ENCODE measurements around the gene TCP11X2.
A peak's percentile ranks its signal among the peaks of the same experiment; 100 is the strongest.
"Not testable (repeated sequence)": the region's sequence is repeated elsewhere in the genome, so short reads cannot be mapped to it uniquely, and the experiment has no call there.

Gene TCP11X2

DNA sequence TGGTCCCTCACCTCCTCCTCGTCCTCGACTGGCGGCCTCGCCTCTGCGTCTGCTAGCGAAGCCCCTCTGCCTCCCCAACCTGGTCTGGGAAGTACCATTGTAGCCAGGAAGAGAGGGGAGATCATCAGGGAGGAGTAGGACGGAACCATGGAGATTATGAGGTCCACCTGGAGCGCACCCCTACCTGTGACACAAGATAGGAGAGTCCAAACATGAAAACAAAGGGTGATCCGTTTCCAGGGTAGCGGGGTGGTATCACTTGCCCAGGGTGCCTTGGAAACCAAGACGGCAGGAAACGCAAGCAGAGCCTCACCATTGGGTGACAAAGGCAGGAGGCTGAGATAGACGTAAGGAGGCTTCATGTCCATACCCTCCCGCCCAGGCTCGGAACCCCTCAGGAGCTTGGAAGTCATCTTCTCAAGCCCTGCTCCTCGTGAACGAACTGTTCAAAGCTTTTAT, at the start of gene TCP11X2:
Gene TCP11X2, minus strand, starts transcription at position 51 of the 459 bp plus-strand sequence.
- not testable (repeated sequence) for DNase-seq

DNA sequence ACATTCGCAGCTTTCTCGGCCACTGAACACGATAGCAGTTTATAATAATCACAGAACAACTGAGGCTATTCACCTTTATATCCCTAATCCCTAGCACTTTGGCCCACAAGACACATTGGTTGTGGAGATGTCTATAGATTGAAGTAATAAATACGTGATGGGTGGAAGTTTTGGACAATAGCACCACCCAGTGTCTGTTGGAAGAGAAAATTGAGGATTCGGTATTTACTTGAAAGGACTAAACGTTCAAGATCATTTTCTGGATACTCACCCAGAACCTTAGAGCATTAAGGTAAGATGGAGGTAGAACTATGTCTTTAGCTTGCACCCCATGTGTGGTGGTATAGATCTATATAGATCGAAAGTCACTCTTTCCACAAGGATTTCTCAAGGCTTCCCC, 45.7 kb upstream of the TCP11X2 start:
- no peak for DNase-seq

DNA sequence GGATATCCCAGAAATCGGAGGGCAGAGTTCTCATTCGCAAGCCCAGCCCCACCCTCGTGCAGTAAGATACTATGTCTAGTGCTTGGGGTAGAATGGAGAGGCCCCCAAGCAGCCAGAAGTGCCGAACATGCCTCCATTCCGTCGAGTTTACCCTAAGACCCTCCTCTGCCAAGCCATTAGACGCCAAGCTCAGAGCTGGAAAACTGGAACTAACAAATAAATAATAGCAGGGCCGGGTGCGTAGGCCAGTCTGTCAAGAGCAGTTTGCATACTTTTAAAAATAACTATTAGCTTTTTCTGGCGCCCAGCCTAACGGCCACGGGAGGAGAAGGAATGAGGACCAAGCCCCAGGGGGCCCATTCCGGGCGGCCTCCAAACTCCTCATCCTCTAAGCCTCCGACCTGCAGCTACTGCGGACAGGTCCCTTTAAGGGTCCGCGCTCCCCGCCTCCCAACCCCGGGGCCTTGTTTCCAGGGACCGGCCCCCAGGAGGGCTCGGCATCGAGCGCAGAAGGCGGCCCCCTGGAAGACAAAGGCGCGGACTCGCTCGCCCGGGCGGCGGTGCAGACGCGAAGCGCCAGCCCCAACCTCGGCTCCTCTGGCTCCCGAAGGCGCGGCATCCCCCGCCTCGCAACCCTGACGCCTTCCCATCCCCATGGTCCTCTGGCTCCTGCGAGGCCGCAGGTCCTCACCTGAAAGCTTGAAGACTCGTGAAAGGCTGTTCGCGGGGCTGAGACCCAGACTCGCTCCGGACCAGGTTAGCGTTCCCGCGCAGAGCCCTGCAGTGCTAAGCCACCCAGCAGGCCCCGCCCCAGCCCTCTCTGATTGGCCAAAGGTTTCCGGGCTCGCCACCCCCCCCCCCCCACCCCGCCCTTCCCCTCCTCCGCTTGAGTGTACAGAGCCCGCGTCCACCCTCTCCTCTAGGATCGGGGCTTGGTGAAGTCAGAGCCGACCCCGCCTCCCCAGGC, 44.6 kb upstream of the TCP11X2 start, which contains the start of gene TMSB15A:
Gene TMSB15A, minus strand, starts transcription at position 765 of the 967 bp plus-strand sequence.
- peak; percentile 10 for DNase-seq

DNA sequence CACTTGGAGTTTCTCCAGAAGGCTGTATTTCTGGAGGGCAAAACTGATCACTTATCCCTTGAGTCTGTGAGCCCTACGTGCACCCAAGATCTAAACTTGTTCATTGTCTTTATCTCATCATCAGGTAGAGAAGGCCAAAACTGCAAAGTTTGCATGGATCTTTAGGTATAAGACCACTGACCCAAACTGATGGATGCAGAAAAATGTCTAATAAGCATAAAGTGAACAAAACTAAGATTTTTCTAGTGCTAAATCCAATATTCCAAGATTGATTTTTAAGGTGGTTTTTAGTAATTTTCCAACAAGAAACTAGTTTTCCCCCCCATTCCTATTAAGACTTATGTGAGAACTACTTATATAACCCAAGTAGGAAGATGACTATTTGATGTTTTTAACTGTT, 42.9 kb upstream of the TCP11X2 start:
- no peak for DNase-seq

DNA sequence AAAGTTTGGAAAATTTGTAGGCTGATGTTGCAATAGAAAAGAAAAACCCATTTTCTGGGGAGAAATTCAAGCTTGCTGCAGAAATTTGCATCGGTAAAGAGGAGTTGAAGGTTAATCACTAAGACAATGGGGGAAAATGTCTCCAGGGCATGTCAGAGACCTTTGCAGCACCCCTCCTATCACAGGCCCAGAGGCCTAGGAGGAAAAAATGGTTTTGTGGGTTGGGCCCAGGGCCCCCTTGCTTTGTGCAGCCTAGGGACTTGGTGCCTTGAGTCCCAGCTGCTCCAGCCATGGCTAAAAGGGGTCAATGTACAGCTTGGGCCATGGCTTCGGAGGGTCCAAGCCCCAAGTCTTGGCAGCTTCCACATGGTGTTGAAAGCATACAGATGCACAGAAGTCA, 27.1 kb upstream of the TCP11X2 start:
- no peak for DNase-seq

DNA sequence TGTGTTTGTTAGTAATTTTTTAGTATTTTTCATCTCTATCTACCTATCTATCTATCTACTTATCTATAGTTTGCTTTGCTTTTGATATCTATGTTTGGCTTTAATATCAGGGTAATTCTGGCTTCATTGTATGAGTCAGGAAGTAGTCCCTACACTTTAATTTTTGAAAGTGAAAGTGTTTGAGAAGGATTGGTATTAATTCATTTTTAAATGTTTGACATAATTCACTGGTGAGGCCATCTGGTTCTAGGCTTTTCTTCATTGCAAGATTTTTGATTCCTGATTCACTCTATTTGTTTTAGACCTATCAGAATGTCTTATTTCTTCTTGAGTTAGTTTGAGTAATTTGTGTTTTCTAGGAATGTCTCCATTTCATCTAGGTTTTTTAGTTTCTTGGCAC, 20.2 kb upstream of the TCP11X2 start:
- no peak for DNase-seq

DNA sequence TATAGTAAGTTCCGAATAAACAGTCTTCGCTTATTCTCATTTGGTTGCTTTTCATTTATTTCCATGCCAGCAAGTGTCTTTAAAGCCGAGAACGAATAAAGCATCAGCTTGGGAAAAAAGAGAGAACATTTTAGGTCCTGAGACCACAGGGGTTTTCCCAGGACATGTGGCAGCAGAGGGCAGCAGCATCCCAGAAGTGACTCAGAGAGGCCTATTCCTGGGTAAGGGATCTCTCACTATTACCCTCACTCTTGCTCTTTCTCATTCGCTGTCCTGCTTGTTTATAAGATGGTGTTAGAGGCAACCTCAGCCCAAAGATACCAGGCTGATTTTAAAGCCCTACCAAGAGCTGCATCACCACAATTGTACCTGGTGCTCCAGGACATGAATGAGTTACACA, 7.2 kb upstream of the TCP11X2 start:
- DNase-seq, result not testable (repeated sequence)

DNA sequence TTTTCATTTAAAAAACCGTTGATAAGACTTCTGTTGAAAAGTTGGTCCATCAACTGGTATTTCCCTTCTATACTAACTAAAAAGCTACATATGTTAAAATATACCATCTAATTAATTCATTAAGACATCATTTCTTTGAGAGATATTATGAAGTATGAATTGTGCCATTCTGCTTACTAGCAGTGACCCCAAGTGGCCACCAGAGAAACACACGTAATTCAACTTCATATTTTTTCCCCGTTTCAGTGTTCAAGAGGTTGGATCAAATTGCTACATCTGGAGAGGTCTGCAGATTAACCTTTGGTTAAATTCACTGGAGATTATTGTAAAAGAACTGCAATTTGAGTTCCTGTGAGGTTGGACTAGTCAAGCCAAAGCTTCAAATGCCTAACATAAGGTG, 1.4 kb downstream of the TCP11X2 start:
- not testable (repeated sequence) for DNase-seq

DNA sequence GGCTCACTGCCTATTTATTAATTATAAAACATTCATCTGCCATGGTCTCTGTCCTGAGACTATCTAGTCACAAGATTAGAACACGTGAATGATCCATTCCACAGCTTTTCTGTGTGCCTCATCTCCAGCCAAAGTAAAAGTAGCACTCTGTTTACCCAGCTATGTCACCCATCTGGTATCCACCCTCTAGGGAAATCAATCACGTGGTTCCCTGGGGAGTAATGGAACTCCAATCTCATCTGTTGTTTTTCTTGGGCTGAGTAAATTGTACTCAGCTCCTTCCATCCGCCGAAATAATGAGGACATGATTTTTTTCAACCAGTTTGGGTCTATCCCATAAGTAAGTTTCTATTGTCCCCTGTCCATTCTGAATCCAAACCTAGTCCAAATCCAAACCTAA, 13.0 kb downstream of the TCP11X2 start:
- DNase-seq, result not testable (repeated sequence)

DNA sequence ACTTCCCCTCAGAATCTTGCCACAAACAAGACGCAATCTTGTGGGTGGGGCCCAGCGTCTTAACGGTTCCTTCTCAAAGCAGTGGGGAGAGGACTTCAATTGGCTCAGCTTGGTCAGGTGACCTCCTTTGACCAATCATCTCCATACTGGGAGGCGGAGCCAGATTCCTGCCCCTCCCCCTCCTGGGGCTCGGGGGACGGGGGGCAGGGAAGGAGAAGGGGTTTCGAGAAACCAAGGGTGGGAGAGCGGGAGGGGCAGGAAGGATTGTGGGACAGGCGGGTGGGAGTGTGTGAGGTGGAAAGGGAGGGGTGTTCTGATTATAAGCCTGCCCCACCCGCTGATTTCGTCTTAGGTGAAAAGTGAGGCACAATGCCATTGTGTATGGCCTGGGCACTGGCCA, 31.7 kb downstream of the TCP11X2 start, which contains the start of gene NXF2B:
Gene NXF2B, minus strand, starts transcription at position 101 of the 400 bp plus-strand sequence. CDS start 59,972 bp downstream, outside the sequence.
- DNase-seq, result not testable (repeated sequence)

DNA sequence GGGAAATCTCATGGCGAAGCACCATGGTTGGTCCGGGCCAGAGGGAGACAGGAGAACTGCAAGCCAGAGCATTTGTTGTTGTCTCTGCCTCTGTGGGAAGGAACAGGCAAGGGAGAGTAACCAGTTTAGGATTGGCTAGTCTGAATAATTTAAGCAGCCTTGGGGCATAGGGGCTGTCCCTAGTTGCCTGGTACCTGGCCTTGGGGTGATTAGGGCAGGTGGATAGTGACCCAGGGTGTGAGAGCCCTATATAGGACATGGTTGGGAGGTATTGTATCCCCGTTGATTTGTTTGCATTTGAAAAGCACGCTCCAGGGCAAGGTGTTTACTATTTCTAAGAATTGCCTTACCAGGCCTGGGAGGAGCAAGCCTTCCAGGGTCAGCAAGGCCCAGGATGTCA, 57.1 kb downstream of the TCP11X2 start:
- DNase-seq, result not testable (repeated sequence)
